ENCODE data around the gene HSPA2.
"Not testable (repeated sequence)": the region's sequence is repeated elsewhere in the genome, so short reads cannot be mapped to it uniquely, and the experiment has no call there.

Gene HSPA2

GRCh38 chr14:64562436-64562835 lies 21.9 kb downstream of the HSPA2 start:
- no peak for FAIRE-seq

- FAIRE-seq = no peak
Measured at GRCh38 chr14:64563696-64564095, 23.2 kb downstream of the HSPA2 start.

GRCh38 chr14:64566651-64567122 lies 26.1 kb downstream of the HSPA2 start:
- FAIRE-seq = no peak

GRCh38 chr14:64569138-64569631 lies 28.6 kb downstream of the HSPA2 start:
- no peak for FAIRE-seq

DNA sequence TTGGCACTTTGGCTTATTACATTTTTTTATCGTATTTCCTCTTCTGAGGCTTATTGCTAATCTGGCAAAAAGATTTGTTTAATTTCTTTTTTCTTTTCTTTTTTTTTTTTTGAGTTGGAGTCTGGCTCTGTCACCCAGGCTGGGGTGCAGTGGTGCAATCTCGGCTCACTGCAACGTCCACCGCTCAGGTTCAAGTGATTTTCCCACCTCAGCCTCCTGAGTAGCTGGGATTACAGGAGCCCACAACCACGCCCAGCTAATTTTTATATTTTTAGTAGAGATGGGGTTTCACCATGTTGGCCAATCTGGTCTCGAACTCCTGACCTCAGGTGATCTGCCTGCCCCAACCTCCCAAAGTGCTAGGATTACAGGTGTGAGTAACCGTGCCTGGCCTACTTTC lies 29.1 kb downstream of the HSPA2 start:
- FAIRE-seq = not testable (repeated sequence)

GRCh38 chr14:64572386-64573104 lies 32.0 kb downstream of the HSPA2 start:
- FAIRE-seq = no peak

DNA sequence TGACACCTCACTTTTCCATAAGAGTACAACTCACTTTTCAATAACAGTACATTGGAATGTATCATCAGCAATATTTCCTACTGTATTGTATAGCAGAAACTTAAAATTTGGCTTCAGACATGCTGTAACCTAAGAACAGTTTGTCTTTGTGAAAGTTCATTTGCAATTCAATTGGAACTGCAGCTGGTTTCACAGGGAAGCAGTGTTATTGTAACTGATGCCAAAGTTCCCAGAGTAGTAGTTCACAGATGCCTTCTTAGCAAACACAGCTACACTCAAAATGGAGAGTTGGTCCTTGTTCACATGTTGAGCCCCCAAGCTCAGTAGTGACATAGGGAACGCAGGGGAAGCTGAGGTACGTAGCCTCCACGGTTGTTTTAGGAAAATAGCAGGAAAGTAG lies 32.6 kb downstream of the HSPA2 start:
- no peak for FAIRE-seq

DNA sequence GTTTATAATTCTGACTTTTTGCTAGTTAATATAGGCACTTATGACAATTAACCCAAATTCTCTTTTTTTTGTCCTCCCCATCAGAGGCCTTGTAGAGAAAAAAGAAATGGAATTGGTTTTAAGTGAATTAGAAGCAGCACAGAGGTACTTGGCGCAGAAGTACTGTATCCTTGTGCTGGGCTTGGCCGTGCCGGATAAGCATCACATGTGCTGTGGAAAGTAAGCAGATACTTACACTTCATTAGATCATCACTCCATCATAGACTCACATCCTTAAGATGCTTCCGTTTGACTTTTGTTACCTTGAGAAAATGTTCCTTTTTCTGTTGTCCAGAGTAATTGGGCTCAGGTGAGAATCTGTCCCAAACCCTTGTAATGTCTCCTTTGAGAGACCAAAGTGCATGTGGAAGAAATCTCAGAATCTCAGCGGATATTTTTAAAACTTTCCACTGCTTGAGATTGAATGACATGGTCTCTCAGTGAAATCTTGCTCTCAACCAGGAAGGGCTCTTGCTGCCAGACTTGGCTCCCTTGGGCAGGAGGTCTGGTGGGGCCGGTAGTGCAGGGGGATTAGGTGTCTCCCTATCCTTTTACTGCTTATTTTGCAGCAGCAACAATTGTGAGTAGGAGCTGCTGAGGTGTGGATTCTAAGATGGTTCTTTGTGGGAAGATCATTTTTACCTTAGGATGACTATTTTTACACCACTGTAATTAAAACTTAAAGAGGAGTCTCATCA lies 34.0 kb downstream of the HSPA2 start:
- no peak for FAIRE-seq

DNA sequence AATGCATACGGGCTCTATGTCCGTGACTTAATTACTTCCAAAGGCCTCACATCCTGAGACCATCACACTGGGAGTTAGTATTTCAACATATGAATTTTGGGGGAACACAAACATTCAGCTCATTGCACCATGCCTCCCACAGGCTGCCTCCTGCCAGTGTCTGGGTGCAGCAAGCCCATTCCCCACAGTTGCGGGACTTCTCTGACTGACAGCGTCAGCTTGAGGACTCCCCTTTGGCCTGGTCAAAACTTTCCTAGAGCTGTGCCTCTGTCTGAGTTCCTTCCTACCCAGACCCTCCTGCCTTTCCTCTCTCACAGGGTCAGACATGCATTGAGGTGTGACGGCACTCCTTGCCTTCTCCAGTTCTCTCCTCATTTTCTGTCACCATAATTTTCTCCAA lies 36.7 kb downstream of the HSPA2 start:
- FAIRE-seq = no peak

DNA sequence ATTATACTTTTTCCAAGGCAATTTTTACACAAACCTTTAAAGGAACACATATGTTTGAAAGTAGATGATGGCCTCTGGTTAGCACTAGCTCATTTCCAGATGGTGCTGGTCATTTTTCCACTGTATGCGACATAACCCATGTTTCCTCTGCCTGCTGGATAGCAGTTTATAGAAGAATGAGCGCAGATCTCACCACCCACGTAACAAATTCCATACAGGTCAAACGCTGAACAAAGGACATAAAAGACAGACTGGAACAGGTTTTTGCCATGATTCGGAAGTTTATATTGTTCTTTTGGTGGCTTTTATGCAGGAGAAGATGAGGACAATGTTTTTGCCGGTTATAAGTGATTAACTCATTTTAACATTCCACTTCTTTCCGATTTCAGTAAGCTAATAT lies 39.9 kb downstream of the HSPA2 start:
- FAIRE-seq = no peak

DNA sequence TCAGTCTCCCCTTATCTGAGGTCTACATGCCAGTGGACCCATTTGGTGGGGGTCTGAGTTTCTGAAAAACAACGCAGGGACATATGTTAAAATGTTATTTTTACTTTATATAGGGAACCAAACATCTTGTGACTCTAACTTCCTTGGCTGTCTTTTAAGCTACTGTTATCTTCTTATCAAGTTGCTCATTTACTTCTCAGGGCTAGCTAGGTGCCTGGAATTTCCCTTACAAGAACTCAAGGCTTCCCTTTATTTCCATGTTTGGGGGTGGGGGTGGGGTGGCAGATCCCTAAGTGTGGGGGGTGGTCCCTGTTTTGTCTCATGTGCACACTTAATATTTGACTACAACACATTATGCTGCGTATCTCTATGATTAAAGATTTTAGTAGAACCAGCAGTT lies 40.8 kb downstream of the HSPA2 start:
- FAIRE-seq = no peak

- no peak for FAIRE-seq
Measured at GRCh38 chr14:64581817-64582216, 41.3 kb downstream of the HSPA2 start.

- no peak for FAIRE-seq
Measured at GRCh38 chr14:64584190-64584589, 43.6 kb downstream of the HSPA2 start.

DNA sequence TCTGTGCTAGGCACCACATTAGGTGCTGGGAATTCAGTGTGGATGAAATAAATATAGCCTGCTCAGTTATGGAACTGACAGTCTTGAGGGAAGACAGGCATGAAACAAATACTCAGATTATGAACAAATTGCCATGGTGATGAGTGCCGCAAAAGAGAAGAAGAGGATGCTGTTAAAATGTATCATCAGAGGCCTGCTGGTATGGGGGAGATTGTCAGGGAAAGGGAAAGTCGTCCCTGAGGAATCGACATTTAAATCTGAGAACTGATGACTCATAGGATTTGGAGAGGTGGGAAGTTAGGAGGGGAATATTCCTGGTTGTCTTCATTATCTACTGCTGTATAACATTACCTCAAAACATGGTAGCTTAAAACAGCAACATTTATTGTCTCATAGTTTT lies 51.3 kb downstream of the HSPA2 start:
- FAIRE-seq = no peak
